ENCODE results near the gene TENT4A.

DNA sequence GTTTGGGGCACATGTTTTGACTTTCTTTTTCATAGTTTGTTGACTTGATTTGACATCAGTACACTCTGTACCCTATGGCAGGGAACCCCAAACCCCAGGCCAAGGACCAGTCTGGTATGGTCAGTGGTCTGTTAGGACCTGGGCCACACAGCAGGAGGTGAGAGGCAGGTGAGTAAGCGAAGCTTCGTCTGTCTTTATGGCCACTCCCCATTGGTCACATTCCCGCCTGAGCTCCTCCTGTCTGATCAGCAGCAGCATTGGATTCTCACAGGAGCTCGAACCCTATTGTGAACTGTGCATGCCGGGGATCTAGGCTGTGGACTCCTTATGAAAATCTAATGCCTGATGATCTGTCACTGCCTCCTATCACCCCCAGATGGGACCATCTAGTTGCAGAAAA lies 88.0 kb downstream of the TENT4A start:
- TF ChIP-seq CTCF (conservative IDR thresholded peaks at IDR 0.05 in 1 of 2, IDR thresholded peaks at IDR 0.05 in 1 of 2; ENCODE audit: extremely low read depth in 1 of 2, insufficient read depth in 1 of 2, low read depth in 1 of 2, low read length in 2 of 2) (no peak), EZH2 (IDR thresholded peaks at IDR 0.05; ENCODE audit: borderline replicate concordance, low read length) (no peak)

All from mammary epithelial cell (primary cell).